Activated effector memory CD4-positive, alpha-beta T cell treated with Interleukin-2 at 50 U/mL for 16 hours (primary cell): ENCODE results near the gene PTPN6.
"Not testable (repeated sequence)": the region's sequence is repeated elsewhere in the genome, so short reads cannot be mapped to it uniquely, and the experiment has no call there.

Source experiments
- DNase-seq: peaks from one replicate; pipeline ENCODE4 v3.0.0-alpha.2; 2020

Gene PTPN6

DNA sequence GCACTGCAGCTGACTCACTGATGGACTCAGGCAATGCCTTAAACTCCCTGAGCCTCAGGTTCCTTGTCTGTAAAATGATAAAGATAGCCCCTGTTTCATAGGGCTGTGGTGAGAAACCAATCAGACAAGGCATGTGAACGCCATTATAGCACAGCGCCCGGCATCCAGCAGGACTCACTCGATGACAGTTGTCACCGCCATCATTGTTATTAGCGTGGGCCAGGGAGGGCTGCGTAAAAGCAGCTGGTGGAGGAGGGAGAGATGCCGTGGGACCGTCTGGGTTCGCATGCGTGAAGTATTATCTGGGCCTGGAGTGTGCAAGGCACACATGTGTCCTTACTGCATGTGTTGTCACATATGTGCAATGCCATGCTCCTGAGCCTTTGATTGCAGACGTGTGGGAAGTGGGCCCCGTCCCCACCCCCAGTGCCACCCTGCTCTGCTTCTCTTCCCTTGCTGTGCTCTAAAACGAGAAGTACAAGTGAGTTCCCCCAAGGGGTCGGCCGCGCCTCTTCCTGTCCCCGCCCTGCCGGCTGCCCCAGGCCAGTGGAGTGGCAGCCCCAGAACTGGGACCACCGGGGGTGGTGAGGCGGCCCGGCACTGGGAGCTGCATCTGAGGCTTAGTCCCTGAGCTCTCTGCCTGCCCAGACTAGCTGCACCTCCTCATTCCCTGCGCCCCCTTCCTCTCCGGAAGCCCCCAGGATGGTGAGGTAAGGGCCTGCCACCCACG is at the start of gene PTPN6:
TSS of gene PTPN6 (plus strand) at position 546 of the 730 bp plus-strand sequence. CDS start at position 703, 157 bp downstream.
- no peak for DNase-seq

DNA sequence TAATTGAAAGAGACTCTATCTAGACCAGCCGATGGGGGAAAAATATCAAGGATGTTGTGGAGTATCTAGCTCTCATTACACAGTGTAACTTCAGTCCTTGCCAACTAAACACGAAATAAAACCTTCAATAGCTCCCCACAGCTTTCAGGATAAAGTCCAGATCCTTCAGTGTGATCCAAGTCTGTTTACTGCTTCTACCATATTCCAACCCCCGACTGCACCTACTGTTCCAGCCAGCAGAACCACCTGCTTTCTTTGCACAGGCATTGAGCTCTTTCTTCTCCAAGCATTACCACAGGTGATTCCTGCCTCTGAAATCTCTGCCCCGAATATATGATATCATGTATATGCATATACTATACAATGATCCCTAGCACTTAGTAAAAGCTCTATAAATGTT is 48.7 kb upstream of the PTPN6 start:
- no peak for DNase-seq

DNA sequence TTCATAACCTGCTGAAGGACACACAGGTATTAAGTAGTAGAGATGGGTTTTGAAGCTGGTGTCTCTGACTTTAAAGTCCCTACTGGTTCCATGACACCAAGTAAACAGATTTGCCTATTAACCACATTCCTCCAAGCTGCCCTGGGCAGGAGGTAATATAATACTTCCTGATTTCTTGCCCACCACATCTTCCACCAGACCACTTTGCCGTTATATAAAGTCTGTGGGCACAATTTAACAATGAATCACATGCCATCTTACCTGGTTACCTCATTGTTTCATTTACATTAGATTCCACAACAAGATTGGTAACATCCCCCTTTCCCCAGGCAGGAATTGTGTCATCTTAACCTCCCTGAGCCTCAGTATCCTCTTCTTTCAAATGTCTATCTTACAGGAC is 47.4 kb upstream of the PTPN6 start:
- DNase-seq: no peak

DNA sequence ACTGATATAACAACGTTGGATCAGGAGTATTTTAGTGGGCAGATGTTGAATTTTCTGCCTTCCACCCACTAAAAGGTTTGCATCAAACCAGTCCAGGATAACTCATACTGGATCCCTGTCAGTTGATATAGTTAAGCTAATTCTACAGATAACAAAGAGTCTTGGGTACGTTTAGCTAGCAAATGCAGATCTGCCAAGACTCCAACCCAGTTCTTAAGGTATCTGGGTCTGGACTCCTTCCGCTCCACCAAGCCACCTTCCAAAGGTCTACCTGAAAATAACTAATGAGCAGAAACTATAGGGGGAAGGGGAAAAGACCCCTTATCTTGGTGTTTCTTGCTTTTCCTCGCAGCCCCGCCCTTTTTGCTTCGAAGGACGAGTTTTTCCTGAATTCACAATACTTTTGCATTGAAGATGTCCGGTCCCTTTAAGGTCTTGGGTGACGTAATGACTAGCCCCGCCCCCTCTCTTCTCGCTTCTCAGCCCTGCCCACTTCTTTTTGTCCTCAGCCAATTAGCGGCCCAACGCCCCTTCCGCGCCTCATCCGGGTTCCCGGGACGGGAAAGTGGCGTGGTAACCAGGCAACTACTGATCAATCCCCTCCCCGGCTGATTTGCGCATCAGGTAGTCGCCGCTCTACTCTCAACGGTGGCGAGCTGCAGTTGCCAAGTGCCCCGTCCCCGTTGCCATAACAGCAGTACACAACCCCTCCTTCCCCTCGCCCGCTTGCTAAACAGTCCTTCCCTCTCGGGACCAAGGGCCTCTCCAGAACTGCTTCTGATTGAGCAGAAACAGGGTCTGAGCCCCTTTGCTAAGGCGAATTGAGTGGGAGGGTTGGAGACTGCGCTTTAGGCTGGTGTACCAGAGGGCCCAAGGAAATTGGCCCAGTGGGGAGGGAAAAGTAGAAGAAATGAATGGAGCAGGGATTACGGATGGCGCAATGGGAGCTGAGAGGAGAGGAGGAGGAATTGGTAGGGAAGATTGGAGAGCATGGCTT is 46.6 kb upstream of the PTPN6 start, which contains the start of gene LRRC23:
TSS of gene LRRC23 (plus strand) at position 543 of the 997 bp plus-strand sequence. CDS start 812 bp downstream, outside the sequence.
- peak; percentile 93 for DNase-seq

DNA sequence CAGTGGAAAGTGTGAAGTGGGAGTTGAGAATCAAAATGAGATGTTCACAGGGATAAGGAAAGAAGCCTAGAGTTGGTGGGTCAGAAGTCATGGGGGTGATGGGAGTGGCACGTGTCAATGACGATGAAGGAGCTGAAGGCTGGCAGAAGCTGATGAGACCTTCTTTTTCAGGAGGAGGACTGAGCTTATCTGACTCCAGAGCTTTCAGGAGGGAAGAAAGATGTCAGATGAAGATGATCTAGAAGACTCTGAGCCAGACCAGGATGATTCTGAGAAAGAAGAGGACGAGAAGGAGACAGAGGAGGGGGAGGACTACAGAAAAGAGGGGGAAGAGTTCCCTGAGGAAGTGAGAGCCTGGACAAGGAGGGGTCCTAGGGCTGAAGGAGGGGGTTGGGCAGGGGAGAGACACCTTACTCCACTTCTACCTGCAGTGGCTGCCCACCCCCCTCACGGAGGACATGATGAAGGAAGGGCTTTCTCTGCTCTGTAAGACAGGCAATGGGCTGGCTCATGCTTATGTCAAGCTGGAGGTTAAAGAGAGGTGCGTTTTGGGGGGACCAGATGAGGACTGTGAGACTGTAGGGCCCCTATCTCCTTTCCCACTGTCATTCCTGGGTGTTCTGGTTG is 45.6 kb upstream of the PTPN6 start:
- DNase-seq: no peak

DNA sequence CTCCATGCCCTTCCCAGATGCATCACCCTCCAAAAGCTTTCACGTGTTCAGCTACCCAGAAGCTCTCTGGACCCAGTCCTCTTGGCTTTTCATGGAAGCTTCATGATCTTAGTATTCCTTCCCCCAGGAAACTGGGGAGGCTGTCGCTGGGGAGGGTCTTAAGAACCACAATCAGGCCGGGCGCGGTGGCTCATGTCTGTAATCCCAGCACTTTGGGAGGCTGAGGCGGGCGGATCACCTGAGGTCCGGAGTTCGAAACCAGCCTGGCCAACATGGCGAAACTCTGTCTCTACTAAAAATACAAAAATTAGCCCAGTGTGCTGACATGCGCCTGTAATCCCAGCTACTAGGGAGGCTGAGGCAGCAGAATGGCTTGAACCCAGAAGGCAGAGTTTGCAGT is 43.0 kb upstream of the PTPN6 start:
- not testable (repeated sequence) for DNase-seq

DNA sequence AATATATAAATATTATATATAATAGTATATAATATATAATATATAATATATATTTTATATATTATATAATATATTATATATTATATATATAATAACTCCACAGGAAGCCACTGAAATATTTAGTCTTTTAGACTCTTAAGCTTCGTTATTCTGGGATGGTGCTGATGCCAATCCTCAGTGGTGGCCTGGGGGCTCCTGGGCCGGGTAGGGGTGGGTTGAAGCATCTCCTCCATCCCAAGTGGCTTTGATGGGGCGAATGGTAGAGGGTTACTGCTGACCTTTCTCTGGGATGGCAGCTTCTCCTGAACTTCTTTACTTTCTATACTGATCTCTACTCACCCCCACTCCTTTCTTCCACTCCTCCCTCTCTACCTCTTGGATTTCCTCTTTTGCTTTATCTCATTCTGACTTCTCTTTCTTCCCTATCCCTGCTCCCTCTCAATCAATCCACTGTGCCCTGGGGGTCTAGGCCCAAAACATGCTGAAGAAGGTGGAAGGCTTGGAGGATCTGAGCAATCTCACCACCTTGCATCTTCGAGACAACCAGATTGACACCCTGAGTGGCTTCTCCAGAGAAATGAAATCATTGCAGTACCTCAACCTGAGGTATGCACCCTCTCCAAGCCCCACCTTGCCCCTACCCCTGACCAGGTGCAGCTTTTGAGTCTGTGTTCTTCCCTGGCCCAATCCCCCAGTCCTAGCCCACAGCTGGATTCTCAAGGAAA is 41.6 kb upstream of the PTPN6 start:
- DNase-seq: no peak

DNA sequence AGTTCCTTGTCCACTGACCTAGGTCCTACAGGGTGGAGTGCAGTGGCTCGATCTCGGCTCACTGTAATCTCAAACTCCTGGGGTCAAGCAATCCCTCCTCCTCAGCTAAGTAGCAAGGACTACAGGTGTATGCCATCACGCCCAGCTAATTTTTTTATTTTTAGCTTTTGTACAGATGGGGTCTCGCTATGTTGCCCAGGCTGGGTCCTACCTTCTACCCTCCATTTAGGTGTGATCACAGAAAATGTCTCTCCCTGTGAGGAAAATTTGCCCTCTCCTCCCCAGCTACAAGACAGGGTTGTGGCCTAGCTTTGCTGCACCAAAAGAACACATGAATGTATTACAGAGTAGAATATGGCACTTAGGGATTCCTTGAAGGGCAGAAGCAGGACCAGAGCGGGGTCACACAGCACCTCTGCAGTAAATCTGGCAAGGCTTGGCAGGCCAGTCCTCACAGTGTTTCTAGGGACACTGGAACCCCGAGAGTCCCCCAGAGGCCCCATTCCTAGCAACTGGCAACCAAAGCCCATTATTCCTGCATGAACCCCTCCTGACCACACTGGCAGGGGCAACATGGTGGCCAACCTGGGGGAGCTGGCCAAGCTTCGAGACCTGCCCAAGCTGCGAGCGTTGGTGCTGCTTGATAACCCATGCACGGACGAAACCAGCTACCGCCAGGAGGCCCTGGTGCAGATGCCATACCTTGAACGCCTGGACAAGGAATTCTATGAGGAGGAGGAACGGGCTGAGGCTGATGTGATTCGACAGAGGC is 38.8 kb upstream of the PTPN6 start:
- DNase-seq: no peak

DNA sequence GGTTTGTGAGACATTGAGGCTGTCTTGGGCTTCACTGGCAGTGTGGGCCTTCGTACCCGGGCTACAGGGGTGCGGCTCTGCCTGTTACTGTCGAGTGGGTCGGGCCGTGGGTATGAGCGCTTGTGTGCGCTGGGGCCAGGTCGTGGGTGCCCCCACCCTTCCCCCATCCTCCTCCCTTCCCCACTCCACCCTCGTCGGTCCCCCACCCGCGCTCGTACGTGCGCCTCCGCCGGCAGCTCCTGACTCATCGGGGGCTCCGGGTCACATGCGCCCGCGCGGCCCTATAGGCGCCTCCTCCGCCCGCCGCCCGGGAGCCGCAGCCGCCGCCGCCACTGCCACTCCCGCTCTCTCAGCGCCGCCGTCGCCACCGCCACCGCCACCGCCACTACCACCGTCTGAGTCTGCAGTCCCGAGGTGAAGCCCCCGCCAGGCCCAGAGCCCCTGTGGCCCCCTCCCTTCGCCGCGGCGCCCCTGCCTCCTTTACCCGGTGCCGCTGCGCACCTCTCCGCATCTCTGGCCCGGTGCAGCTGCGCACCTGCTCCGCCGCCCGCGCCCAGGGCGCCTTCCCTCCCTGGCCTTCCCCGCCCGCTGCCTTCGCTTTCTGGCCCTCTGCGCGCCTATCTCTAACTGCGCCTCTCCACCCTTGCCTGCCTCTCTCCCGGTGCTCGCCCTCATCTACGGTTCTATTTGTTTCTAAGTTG is 36.8 kb upstream of the PTPN6 start, which contains the start of gene ENO2:
TSS of gene ENO2 (plus strand) at position 335 of the 701 bp plus-strand sequence. CDS start 1,253 bp downstream, outside the sequence.
- DNase-seq: peak; percentile 79

DNA sequence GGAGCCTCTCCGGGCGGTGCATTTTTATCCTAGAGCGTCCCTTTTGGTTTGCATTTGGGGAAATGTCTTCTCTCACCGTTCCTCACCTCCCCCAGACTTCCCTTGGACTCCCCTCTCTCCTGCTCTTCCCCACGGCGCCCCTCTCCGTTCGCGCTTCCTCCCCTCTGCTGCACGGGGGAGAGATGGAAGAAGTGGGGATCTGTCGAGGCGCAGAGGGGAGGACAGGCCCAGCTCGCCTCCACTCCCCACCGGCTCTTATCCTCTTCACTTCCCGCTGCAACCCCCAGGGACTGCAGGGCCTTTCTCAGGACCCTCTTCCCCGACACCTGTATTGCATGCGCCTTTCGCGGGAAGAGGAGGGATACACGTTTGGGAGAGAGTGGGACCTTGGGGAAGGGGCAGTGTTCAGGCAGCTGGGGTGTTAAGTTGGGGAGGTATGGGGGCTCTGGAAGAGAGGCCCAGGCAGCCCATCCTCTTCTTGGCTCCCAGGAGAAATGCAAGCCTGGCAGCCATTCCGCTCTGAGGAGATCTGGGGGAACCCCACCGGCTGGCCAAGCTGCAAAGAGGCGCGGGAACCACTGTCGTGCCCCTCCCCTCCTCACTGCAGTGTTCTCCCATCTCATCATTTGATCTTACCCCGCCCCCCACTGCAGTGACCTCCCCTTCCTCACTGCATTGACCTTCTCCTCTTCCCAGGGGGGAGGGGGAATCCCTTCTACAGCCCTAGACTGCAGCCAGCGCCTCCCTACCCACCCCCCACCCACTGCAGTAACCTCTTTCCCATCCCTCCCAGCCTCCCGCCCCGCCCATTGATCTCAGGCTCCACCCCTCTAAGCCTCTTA is 36.0 kb upstream of the PTPN6 start:
- no peak for DNase-seq

DNA sequence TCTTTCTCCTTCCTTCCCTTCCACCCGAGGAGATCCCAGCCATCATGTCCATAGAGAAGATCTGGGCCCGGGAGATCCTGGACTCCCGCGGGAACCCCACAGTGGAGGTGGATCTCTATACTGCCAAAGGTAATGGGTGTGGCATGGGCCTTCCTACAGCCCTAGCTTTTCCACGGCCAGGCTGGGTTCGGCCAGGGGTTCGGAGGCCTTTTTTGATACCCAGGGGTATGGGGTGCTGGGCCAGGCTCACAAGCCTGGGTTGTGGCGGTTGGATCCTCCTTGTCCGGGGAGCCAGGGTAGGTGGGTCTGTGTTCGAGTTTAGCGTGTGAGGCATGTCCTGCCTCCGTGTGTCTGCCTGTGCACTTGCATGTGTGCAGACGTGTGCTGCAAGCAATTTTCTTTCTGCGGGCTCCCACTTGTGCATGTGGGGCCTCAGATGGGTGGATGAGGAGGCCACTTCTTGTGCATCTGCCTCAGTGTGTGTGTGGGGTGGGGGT is 35.3 kb upstream of the PTPN6 start:
- DNase-seq: no peak

DNA sequence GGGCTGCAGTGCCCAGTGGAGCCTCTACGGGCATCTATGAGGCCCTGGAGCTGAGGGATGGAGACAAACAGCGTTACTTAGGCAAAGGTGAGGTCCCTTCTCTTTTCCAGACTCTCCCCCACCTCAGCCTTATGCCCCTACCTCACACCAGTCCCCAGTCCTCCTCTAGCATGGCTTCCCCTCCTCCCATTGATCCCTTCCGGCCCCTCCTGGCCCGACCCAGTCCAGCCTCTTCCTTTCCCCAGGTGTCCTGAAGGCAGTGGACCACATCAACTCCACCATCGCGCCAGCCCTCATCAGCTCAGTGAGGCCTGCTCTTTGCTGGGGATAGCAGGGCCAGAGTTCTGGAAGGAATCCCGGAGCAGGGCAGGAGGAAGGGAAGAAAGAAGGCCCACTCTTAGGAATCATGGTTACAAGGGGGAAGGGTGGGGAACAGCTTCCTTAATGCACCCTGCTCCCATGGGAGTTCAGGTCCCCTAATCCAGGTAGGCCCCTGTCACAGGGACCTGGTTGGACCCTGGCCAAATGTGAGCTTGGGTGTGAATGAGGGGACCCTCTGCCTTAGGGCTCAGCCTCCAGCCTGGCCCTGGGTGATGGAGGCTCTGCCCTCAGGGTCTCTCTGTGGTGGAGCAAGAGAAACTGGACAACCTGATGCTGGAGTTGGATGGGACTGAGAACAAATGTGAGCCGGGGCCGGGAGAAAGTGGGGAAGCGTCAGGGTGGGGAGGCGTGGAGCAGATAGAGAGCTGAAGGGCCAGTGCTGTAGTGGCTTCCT is 34.5 kb upstream of the PTPN6 start:
- DNase-seq: no peak

DNA sequence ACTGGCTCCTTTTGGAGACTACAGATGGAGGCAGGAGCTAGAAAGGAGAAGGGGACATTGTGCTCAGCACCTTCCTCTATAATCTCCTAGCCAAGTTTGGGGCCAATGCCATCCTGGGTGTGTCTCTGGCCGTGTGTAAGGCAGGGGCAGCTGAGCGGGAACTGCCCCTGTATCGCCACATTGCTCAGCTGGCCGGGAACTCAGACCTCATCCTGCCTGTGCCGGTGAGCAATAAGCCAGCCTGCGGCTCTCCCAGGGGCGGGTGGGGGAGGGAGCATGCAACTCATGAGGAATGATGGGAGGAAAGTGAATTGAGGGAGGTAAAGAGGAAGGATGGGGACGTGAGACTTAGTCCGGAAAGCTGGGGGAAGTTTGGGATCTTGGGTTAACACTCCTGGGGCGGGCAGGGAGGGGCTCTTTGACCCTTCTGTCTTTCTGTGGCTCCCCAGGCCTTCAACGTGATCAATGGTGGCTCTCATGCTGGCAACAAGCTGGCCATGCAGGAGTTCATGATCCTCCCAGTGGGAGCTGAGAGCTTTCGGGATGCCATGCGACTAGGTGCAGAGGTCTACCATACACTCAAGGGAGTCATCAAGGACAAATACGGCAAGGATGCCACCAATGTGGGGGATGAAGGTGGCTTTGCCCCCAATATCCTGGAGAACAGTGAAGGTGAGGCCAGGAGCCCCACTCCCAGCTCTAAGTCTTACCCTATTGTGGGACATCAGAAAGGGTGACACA is 33.5 kb upstream of the PTPN6 start:
- DNase-seq: no peak

DNA sequence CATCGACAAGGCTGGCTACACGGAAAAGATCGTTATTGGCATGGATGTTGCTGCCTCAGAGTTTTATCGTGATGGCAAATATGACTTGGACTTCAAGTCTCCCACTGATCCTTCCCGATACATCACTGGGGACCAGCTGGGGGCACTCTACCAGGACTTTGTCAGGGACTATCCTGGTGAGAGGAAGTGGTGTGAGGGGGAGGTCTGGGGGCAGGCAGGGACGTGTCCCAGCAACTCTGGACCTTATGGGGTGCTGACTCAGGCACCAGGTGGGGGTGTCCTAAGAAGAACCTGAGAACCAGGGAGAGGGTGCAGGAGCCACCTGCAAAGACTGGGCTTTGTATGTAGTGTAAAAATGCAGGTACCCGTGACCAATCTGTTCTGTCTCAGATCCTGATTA is 31.6 kb upstream of the PTPN6 start:
- no peak for DNase-seq

DNA sequence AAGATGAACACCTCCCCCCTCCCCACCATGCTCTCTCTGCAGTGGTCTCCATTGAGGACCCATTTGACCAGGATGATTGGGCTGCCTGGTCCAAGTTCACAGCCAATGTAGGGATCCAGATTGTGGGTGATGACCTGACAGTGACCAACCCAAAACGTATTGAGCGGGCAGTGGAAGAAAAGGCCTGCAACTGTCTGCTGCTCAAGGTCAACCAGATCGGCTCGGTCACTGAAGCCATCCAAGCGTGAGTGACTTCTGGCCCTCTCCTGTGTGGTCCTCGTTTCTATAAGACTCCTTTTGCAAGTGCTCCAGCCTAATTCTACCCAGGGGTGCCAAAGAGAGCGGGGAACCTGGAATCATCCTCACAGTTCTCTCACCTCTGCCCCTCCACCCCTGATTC is 29.6 kb upstream of the PTPN6 start:
- DNase-seq: no peak

DNA sequence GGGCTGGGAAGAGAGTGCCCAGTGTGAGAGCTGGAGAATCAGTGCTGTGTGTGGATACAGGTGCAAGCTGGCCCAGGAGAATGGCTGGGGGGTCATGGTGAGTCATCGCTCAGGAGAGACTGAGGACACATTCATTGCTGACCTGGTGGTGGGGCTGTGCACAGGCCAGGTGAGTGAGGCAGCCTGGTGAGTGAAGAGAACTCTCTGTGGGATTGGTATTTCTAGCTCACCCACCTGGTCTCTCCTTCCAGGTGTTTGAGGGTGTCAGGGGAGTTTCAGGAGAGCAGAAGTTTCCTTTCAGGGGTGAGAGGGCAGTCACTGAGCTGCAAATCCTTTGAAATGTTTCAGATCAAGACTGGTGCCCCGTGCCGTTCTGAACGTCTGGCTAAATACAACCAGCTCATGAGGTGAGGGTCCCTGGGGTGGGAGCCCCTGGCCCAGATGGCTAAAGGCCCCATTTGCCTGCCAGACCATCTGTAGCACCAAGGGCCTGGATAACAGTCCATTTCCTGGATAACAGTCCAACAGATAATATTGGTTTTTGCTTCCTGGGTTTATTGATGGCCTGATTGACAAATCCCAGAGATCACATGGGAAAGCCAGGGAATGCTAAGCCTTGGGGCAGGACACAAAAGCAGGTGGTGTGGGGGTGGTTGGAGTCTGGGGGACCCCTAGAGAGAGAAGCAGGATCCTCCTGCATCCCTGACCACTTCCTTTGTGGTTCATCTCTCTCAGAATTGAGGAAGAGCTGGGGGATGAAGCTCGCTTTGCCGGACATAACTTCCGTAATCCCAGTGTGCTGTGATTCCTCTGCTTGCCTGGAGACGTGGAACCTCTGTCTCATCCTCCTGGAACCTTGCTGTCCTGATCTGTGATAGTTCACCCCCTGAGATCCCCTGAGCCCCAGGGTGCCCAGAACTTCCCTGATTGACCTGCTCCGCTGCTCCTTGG is 28.9 kb upstream of the PTPN6 start:
- no peak for DNase-seq
